Iris pigment epithelial cell (primary cell): ENCODE measurements around the gene OR14A16.

ENCODE experiments used
- DNase-seq: peaks from one replicate; pipeline ENCODE4 v3.0.0-alpha.2; 2011; ENCODE audit warnings: low read depth

OR14A16 gene

DNA sequence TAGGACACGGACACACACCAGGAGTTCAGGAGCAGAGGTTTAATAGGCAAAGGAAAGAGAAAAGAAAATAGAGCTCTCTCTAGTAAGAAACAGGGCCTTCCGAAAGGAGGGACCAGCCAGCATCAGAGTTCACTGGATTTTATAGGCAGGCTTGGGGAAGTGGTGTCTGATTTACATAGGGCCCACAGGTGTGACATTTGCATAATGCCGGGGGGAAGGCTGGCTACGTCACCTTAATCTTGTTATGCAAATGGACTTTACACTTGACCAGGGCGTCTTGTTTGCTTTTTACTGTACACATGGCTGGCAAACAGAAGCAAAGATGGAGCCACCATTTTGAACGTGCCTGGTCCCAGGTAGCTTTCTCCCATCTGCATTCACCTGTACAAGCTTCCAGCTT lies at the start of gene OR14A16:
Gene OR14A16, minus strand, starts transcription at position 97 of the 400 bp plus-strand sequence. CDS start 8,390 bp downstream, outside the sequence.
- DNase-seq, result no peak

DNA sequence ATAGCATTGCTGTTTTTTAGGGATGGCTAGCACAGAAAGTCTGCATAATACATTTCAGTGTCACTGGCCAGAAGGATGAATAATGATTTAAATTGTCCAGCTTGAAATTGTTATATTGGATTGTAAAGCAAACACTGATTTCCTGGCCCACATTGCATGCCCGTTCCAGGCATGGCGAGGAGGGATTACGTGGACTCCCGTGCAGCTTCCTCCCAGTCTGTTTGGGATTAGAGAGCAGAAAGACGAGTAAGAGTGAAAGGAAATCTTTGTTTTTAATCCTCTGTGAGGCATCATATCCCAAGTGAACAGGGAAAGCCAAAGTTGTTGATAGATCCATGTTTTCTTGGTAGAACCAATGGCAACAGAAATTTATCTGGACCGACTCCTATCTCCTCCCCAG lies 41.5 kb upstream of the OR14A16 start:
- DNase-seq, result no peak

DNA sequence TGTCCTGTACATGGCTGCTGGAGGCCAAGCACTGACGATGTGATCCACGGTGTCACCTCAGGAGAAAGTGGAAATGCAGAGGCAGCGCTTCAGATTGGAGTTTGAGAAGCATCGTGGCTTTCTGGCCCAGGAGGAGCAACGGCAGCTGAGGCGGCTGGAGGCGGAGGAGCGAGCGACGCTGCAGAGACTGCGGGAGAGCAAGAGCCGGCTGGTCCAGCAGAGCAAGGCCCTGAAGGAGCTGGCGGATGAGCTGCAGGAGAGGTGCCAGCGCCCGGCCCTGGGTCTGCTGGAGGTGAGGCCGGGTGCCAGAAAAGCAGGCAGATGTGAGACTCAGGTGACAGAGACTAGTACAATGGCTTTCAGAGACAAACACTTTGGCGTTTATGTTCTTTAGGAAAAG lies 40.7 kb upstream of the OR14A16 start:
- no peak for DNase-seq

DNA sequence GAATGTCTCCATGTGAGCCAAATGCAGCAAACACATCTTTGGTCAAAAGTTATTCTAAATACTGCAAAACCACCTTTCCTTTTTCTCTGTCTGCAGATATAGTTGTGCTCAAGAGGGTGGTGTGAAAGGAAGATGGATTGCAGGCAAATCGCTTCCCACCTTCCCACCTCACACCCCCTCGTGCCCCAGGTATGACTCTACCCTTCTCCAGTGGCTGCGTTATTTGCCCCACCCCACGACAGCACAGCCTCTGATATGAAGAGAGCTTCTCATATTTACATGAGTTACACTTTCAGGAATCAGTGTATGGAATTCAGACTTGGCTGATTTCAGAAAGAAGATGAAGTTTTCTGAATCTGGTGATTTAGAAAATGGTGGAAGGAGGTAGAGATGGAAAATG lies 38.8 kb upstream of the OR14A16 start:
- DNase-seq, result no peak

- no peak for DNase-seq
Measured at GRCh38 chr1:247857985-247858619, 34.2 kb upstream of the OR14A16 start.

DNA sequence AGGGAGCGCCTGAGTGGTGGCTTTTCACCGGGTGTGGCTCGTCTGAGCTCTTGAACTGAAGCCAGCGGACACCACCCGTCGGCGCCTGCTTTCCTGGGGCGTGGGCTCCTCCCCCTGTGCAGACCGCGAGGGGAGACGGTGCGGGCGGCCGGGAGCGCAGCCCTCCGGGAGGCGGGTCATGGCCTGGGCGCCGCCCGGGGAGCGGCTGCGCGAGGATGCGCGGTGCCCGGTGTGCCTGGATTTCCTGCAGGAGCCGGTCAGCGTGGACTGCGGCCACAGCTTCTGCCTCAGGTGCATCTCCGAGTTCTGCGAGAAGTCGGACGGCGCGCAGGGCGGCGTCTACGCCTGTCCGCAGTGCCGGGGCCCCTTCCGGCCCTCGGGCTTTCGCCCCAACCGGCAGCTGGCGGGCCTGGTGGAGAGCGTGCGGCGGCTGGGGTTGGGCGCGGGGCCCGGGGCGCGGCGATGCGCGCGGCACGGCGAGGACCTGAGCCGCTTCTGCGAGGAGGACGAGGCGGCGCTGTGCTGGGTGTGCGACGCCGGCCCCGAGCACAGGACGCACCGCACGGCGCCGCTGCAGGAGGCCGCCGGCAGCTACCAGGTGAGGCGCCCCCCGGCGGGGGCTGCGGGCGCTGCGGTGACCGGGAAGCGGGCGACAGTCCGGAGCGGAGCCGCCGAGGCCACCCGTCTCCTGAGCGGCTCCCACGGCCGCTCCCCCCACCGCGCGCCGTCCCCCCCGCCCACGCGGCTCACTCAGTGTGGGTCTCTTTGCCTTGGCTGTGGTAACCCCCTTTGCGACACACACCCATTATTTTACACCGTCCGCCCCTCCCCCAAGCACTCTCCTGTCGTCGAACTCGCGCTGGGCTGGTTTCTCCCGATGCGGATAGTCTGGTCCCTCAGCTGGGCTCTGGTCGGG lies 33.4 kb upstream of the OR14A16 start, which contains the start of gene TRIM58:
Gene TRIM58, plus strand, starts transcription at position 119 of the 916 bp plus-strand sequence. Its CDS starts 60 bp downstream, at position 179.
- DNase-seq, result no peak

DNA sequence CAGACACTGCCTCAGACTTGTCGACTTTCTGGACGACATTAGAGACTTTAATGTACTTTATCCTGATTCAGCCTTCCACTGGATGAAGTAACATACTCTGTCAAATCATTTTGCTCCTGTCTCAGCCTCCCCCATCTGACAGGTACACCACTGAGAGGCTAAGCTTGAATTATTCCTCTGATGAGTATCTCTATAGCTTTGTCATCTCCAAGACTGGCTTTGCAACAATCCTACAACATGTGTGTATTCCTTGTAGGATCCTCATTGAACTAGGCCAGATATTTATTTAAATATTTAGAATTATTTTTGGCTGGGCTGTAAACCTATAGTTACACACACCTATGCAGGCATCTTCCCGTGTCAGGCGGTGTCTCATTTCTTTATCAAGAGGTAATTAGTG lies 32.0 kb upstream of the OR14A16 start:
- no peak for DNase-seq

DNA sequence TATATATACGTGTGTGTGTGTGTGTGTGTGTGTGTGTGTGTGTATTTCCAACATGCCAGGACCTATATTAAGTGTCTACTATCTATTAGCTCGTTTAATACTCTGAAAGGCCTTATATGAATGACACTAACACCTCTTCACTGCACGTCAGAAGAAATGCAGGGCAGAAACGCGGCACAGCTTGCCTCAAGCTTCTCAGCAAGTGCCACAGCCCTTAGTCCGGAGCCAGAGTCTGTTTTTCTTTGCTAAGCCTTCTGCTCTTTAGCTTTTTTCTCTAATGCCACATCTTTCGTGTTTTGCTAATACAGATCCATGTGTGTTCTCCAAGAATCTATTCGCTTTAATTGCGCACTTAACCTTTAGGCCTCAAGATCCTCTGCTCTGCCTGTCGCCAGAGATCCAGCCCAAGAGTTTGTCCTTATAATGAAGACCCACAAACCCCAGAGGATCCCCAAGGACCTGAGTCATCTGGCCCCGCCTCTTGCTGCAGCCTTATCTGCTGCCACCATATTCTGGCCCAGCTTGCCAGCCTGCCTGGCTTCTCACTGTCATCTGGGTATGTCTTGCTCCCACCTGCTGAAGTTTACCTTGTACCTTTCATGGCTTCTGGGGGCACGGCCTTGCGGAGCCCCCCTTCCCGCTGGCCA lies 31.1 kb upstream of the OR14A16 start:
- DNase-seq, result no peak

DNA sequence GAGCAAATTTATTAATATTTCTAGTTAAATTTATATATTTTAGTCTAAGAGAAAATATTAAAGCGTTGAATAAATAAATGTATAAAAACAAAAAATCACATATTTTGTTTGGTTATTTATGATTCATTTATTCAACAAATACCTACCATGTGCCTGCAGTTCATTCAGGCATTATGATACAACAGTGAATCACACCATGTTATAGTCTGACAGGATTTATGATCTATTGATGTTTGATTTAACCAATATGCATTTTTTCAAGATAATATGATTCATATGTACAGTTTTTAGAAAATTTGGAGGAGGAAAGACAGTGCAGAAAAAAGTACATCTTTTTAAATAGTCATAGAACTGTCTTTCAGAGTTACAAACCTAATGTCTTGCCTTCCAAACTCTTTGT lies 25.7 kb upstream of the OR14A16 start:
- DNase-seq, result no peak

DNA sequence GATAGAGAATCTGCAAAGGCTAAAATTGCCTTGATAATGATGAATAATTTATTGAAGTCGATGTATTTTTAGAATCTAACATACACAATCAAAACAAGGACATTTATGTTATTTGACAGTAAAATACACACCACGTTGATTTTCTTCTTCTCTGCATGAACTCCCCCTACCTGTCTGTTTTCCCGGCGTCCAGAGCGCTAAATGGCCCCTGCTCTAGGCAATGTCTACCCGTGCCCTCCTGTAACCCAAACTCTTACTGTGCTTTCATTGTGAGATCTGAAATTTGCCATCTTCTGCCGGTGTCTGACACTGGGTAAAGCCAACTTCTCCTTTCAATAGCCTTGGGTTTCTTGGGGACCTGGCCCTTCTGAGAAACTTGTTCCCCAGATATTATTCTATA lies 24.4 kb upstream of the OR14A16 start:
- no peak for DNase-seq

GRCh38 chr1:247845693-247846017 lies 21.7 kb upstream of the OR14A16 start:
- no peak for DNase-seq

- no peak for DNase-seq
Measured at GRCh38 chr1:247845011-247845692, 21.2 kb upstream of the OR14A16 start.

DNA sequence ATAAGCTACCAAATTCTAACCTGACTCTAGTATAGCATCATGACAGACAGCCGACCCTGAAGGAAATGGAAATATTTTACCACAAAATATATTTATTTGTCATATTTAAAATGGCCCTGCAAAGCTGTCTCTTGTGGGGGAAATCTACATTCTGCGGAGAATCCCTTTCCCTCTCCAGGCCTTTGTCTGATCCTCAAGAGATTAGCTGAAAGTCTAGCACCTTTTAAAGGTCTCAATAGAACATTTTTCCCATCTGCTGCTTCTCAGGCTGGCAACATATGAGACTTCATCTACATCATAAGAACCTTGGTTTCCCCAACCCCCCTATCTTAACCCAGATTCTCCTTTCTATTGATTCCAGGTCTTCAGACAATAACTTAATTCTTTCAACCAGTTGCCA lies 19.5 kb upstream of the OR14A16 start:
- no peak for DNase-seq

DNA sequence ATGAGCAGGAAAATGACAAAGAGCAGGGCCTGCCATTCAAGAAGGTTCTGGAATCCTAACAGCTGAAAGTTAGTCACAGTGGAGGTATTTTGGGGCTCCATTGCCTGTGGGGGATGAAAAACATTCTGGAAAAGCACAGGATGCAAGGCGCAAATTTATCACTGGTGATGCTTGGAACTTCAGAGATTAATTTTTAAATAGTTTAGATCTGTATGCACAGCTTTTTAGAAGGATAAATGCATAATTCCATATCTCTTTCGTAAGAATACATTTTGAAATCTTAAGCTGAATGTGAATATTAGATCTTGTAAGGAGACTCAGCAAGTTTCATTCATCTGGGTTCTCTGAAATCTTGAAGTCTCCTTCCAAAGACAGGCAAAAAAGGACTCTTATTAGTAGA lies 17.9 kb upstream of the OR14A16 start, which contains the start of gene OR11L1:
Gene OR11L1, minus strand, starts transcription at position 101 of the 400 bp plus-strand sequence. Its CDS starts 0 bp downstream, at position 101.
- no peak for DNase-seq

GRCh38 chr1:247840818-247841217 lies 16.9 kb upstream of the OR14A16 start:
- no peak for DNase-seq

GRCh38 chr1:247833601-247834000 lies 9.7 kb upstream of the OR14A16 start:
- no peak for DNase-seq

DNA sequence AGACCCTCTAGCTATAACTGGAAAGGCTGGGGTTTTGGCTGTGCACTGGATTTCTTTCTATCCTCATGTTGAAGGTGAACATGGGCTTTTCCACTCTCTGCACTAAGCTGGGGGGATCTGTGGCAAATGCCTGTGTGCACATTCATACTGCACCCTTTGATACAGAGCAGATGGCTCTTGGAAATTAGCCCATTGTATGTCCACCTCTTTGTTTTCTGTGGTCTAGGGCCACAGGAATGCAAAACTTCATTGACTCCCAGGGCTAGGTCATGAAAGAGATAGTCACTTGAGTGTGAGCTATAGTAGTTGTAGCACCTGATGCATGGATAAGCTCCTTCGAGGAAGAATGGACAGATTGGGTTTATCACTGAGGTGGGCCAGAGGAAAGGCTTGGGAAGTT lies 5.7 kb upstream of the OR14A16 start:
- no peak for DNase-seq

- no peak for DNase-seq
Measured at GRCh38 chr1:247825362-247825761, 1.4 kb upstream of the OR14A16 start.

DNA sequence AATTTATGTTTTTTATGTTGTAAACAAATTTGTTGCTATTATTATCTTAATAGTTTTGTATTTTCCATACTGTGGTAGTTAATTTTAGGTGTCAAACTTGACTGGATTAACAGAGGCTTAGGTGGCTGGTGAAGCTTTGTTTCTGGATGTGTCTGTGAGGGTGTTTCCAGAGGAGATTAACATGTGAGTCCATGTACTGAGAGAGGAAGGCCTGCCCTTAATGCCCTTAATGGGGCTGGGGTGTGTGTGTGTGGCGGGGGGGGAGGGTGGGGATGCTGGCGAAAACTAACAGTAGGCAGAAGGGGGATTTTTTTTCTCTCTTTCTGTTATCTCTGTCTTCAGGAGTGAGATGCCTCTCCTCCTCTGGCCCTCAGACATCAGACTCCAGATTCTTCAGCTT lies 1.9 kb downstream of the OR14A16 start:
- no peak for DNase-seq

DNA sequence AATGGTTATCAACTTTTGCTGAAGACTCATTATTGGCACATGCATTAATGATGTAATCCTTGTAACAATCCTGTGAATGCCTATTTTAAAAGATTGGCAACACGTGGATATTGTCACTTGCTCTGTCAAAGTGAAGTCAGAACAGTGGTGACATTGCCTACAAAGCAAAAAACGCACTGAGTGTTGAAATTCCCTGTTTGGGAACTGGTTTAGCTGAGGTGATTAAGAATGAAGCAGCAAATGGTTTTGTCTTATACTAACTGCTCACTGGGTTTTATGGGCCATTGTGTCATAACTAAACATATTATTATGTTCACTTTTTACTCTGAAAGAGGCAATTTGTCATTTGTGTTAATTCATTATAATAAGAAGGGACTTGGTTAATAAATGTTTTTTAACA lies 11.3 kb downstream of the OR14A16 start:
- DNase-seq, result no peak

- DNase-seq, result no peak
Measured at GRCh38 chr1:247797518-247797917, 26.4 kb downstream of the OR14A16 start.

DNA sequence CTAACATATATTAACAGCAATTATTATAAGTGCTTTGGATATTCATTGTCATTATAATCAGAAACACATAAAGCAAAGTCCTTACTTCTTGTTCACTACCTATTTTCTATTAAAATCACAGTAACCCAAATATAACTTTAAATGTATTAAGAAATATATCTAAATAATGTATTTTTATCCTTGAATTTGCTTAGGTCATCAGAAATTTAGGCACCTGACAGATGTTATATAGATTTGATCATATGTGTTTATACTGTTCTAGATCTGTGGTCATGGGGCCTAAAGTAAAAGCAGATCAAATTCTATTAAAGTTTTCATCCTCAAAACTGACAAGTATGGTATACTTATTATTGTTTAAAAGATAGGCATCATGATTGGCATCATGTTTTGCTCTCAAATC lies 54.3 kb downstream of the OR14A16 start:
- no peak for DNase-seq
